22Rv1 (cell line): Measurements from ENCODE around the gene ATOH8.

ENCODE experiments used
- ZFX ChIP-seq: fragments of 450-650 bp; IDR thresholded peaks from 2 replicates; pipeline ENCODE4 v1.6.1; 2017; ENCODE audit warnings: antibody characterized with exemption, borderline replicate concordance
- TF ChIP-seq, protein P1 (sequence below): fragments of 450-650 bp; IDR thresholded peaks from 2 replicates; pipeline ENCODE4 v1.5.1; 2017; ENCODE audit warnings: mild to moderate bottlenecking

DNA sequence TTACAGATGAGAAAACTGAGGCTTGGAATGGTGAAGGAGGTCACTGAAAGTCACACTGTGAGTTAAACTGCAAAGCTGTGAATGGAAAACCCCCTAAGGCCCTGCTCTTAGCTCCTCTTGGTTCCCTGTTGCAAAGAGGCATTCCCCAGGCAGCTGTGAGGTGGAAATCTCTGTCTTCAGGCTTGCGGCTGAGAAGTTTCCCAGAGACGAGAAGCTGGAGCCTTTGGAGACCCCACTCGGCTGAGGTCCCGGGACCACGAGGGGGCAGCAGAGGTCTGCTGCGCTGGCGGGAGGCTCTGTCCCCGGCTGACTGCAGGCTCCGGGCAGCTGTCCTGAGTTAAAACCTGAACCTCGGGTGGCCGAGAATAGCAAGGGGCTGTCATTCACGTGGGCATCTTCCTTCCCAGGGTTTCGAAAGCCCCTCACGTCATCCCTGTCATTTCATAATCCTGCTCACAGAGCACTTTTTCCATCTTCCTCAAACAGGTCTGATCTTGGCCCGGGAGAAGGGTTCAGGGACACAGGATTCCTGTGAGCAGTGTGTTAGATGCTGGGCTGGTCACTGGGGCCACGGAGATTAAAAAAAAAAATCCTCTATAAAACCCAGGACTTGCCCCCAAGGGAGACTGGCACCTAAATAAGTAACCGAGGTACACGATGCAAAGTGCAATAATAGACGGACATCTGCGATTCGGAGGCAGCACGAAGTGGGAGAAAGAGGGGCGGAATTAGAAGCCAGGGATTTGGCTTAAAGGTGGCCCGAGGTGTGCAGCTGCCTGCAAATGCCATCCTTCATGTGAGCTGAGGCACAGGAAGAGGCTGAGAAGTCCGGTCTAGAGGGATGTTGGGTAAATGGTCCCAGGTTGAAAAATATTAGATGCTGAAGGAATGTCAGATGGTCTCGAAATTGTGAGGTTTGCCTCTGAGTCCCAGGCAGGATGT lies 24.6 kb upstream of the ATOH8 start:
- TF ChIP-seq, protein P1, sequence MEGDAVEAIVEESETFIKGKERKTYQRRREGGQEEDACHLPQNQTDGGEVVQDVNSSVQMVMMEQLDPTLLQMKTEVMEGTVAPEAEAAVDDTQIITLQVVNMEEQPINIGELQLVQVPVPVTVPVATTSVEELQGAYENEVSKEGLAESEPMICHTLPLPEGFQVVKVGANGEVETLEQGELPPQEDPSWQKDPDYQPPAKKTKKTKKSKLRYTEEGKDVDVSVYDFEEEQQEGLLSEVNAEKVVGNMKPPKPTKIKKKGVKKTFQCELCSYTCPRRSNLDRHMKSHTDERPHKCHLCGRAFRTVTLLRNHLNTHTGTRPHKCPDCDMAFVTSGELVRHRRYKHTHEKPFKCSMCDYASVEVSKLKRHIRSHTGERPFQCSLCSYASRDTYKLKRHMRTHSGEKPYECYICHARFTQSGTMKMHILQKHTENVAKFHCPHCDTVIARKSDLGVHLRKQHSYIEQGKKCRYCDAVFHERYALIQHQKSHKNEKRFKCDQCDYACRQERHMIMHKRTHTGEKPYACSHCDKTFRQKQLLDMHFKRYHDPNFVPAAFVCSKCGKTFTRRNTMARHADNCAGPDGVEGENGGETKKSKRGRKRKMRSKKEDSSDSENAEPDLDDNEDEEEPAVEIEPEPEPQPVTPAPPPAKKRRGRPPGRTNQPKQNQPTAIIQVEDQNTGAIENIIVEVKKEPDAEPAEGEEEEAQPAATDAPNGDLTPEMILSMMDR, result peak; percentile 98
- no peak for TF ChIP-seq ZFX
